Caco-2 (cell line): ENCODE data around the gene TEX55. TPM values are rescaled to one million over a fixed set of nuclear protein-coding genes. Genes with fewer than 3 reads are reported as not detected.

ENCODE experiments used
- BruUV-seq: library from RNA; stranded (reverse); fragments of 400-500 nt; replicated peaks from 2 replicates; lab custom pipeline; 2021; lab: Mats Ljungman, UMichigan
- CTCF ChIA-PET: fragments of 300-600 bp; sonication (Branson Sonifier 250); formaldehyde crosslinking; loops from one replicate; lab custom pipeline; 2022; ENCODE audit warnings: antibody characterized with exemption; lab: Charles Lee
- POLR2A ChIA-PET: fragments of 300-600 bp; sonication (Branson Sonifier 250); formaldehyde crosslinking; loops from one replicate; lab custom pipeline; 2022; ENCODE audit warnings: antibody characterized with exemption; lab: Charles Lee
- DNase-seq, 2 experiments: peaks; one replicate each; pipeline versions ENCODE4 v3.0.0 to v3.0.0-alpha.2; 2020 to 2022
- H3K27me3 ChIP-seq: replicated peaks from 2 replicates; pipeline ENCODE4 v1.6.0; 2011; ENCODE audit warnings: low read length; ENCODE audit not compliant: control insufficient read depth, insufficient read depth
- H3K36me3 ChIP-seq: 2 replicates; pipeline ENCODE4 v1.5.1; 2011; ENCODE audit warnings: low read length; ENCODE audit not compliant: control insufficient read depth, insufficient read depth
- H3K4me1 ChIP-seq: fragments of 250-450 bp; sonication (Bioruptor Pico); 2 replicates; pipeline ENCODE4 v1.5.1; 2020; ENCODE audit warnings: mild to moderate bottlenecking
- H3K4me3 ChIP-seq: 2 replicates; pipeline ENCODE4 v1.5.1; 2011; ENCODE audit warnings: low read depth, mild to moderate bottlenecking, control low read depth, low read length
- H3K9me3 ChIP-seq: fragments of 250-450 bp; sonication (Bioruptor Pico); 2 replicates; pipeline ENCODE4 v1.5.1; 2020; ENCODE audit warnings: mild to moderate bottlenecking, moderate library complexity
- H3K27ac Mint-ChIP-seq: one replicate; pipeline ENCODE4 v1.8.0; 2022; ENCODE audit warnings: mixed read lengths; ENCODE audit not compliant: unreplicated experiment
- H3K27me3 Mint-ChIP-seq: one replicate; pipeline ENCODE4 v1.8.0; 2022; ENCODE audit warnings: mixed read lengths; ENCODE audit not compliant: insufficient read depth, unreplicated experiment
- H3K36me3 Mint-ChIP-seq: one replicate; pipeline ENCODE4 v1.8.0; 2022; ENCODE audit warnings: mild to moderate bottlenecking, mixed read lengths; ENCODE audit not compliant: insufficient read depth, unreplicated experiment
- H3K4me1 Mint-ChIP-seq: one replicate; pipeline ENCODE4 v1.8.0; 2022; ENCODE audit warnings: low read depth, mixed read lengths; ENCODE audit not compliant: unreplicated experiment
- H3K4me3 Mint-ChIP-seq: one replicate; pipeline ENCODE4 v1.8.0; 2022; ENCODE audit warnings: mild to moderate bottlenecking, moderate library complexity, mixed read lengths; ENCODE audit not compliant: unreplicated experiment
- H3K9me3 Mint-ChIP-seq: one replicate; pipeline ENCODE4 v1.8.0; 2022; ENCODE audit warnings: mixed read lengths; ENCODE audit not compliant: unreplicated experiment
- CTCF ChIP-seq, 2 experiments: fragments of 200-600 bp in 1 of 2; IDR thresholded peaks; 1 replicate in 1 of 2; 2 replicates in 1 of 2; pipeline versions ENCODE4 v1.5.1 to v1.8.0; 2011 to 2022; ENCODE audit warnings: antibody characterized with exemption in 1 of 2, control low read depth in 1 of 2, inconsistent platforms in 1 of 2, low read depth in 1 of 2, low read length in 1 of 2, mild to moderate bottlenecking in 1 of 2, moderate library complexity in 1 of 2; ENCODE audit not compliant: insufficient read depth in 1 of 2, severe bottlenecking in 1 of 2, unreplicated experiment in 1 of 2
- intact Hi-C: fragments of 100-400 bp; cut with micrococcal nuclease; formaldehyde crosslinking; loops from one replicate; pipeline ENCODE4 v1.10.0; 2022; ENCODE audit not compliant: unreplicated experiment
- total RNA-seq: library from RNA; stranded (reverse); gene quantifications from 2 replicates; pipeline ENCODE4 v1.2.3, GENCODE V29; 2022

TEX55 gene
- total RNA-seq, 1 experiment from 2014 or later: not detected

GRCh38 chr3:119195911-119196310 is 49.9 kb downstream of the TEX55 start:
- no peak overlapping the region for H3K4me3 Mint-ChIP-seq
- H3K9me3 Mint-ChIP-seq: no peaks in the 10 kb centered on the region
- no peak for TF ChIP-seq CTCF (IDR thresholded peaks at IDR 0.05; ENCODE audit: insufficient read depth in 1 of 2, low read depth in 1 of 2, low read length in 1 of 2, severe bottlenecking in 1 of 2, unreplicated experiment in 1 of 2)
- Histone ChIP-seq H3K27me3 (no peaks in the 10 kb centered on the region), H3K36me3 (no peaks in the 10 kb centered on the region), H3K9me3 (no peaks in the 10 kb centered on the region), H3K4me3 (no peak overlapping the region), H3K4me1 (peaks cover 8% of the 10 kb centered on the region)
- intact Hi-C loops: no loop called here
- no TSS peak for BruUV-seq
- POLR2A ChIA-PET: no interaction called here
- peaks cover 8% of the 10 kb centered on the region for H3K4me1 Mint-ChIP-seq
- H3K36me3 Mint-ChIP-seq: no peaks in the 10 kb centered on the region
- CTCF ChIA-PET: no interaction called here
- no peak overlapping the region for H3K27ac Mint-ChIP-seq
- no peaks in the 10 kb centered on the region for H3K27me3 Mint-ChIP-seq
- DNase-seq: no peak

Other genes starting within 250 kb of the TEX55 start
- gene IGSF11, start 111.3 kb upstream of the TEX55 start, total RNA-seq: 0.37 and 0.41 TPM in 2 replicates
- gene UPK1B, start 27.4 kb downstream of the TEX55 start, total RNA-seq: 0.46 and 0.50 TPM in 2 replicates
- 56.9 and 59.7 TPM in 2 replicates for gene B4GALT4, start 94.7 kb downstream of the TEX55 start, total RNA-seq
- 0.25 and 0.49 TPM in 2 replicates for gene ARHGAP31, start 148.2 kb downstream of the TEX55 start, total RNA-seq